Measurements from ENCODE around the gene SAMSN1.
"Not testable (repeated sequence)": the region's sequence is repeated elsewhere in the genome, so short reads cannot be mapped to it uniquely, and the experiment has no call there.

The SAMSN1 gene

GRCh38 chr21:14527696-14528652, 18.1 kb downstream of the SAMSN1 start:
- DNase-seq = no peak

- DNase-seq = no peak
Observed at GRCh38 chr21:14526836-14527695, 19.0 kb downstream of the SAMSN1 start.

GRCh38 chr21:14526199-14526598, 19.9 kb downstream of the SAMSN1 start:
- no peak for DNase-seq

- DNase-seq = peak; percentile 57
Observed at GRCh38 chr21:14523234-14523633, 22.9 kb downstream of the SAMSN1 start.

GRCh38 chr21:14522736-14523135, 23.4 kb downstream of the SAMSN1 start:
- DNase-seq = no peak

GRCh38 chr21:14520535-14520934, 25.6 kb downstream of the SAMSN1 start:
- DNase-seq = no peak

GRCh38 chr21:14519000-14519399, 27.1 kb downstream of the SAMSN1 start:
- no peak for DNase-seq

- DNase-seq = no peak
Observed at GRCh38 chr21:14513804-14514203, 32.3 kb downstream of the SAMSN1 start.

GRCh38 chr21:14506859-14507457, 39.2 kb downstream of the SAMSN1 start:
- not testable (repeated sequence) for DNase-seq

GRCh38 chr21:14500873-14501272, 45.2 kb downstream of the SAMSN1 start:
- DNase-seq = no peak

GRCh38 chr21:14499316-14499715, 46.8 kb downstream of the SAMSN1 start:
- DNase-seq = no peak

GRCh38 chr21:14497825-14498224, 48.3 kb downstream of the SAMSN1 start:
- no peak for DNase-seq

GRCh38 chr21:14495075-14495474, 51.0 kb downstream of the SAMSN1 start:
- no peak for DNase-seq

- not testable (repeated sequence) for DNase-seq
Observed at GRCh38 chr21:14494181-14494580, 51.9 kb downstream of the SAMSN1 start.

GRCh38 chr21:14493731-14494130, 52.4 kb downstream of the SAMSN1 start:
- DNase-seq = no peak

- DNase-seq = no peak
Observed at GRCh38 chr21:14492931-14493330, 53.2 kb downstream of the SAMSN1 start.

GRCh38 chr21:14491269-14491681, 54.8 kb downstream of the SAMSN1 start:
- no peak for DNase-seq

GRCh38 chr21:14488672-14489204, 57.4 kb downstream of the SAMSN1 start:
- DNase-seq = no peak

GRCh38 chr21:14487490-14488432, 58.4 kb downstream of the SAMSN1 start:
- DNase-seq = no peak

GRCh38 chr21:14486869-14487268, 59.2 kb downstream of the SAMSN1 start:
- DNase-seq = no peak

GRCh38 chr21:14484188-14485009, 61.7 kb downstream of the SAMSN1 start:
- DNase-seq = no peak
